CD4-positive, alpha-beta T cell treated with Interleukin-17A for 1 hour (primary cell): Measurements from ENCODE around the gene BZW2.
"Not testable (repeated sequence)": the region's sequence is repeated elsewhere in the genome, so short reads cannot be mapped to it uniquely, and the experiment has no call there.

Experiments used
- DNase-seq: peaks from one replicate; pipeline ENCODE4 v3.0.0-alpha.2; 2020

BZW2 gene

DNA sequence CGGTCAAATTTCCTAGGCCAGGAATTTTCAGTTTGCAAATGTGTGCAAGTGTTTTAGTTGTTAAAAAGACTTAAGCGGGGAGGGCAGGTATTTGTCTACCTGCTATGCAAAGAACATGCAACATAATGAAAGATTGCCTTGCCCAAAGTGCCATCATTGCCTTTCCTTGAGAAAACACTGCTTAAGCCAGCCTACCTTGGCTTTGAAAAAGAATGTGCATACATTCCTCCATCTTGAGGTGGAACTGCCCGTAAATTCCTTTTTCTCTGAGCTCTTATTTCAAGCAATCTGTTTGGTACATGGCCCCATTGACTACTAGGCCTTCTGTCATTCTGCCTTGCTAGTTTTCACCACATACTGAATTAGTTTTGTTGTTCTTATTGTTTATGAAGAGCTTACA is 29.3 kb downstream of the BZW2 start:
- DNase-seq, result no peak

GRCh38 chr7:16677978-16678494 is 32.1 kb downstream of the BZW2 start:
- DNase-seq, result no peak

- DNase-seq, result not testable (repeated sequence)
These were observed 32.9 kb downstream of the BZW2 start for GRCh38 chr7:16678645-16679566.

DNA sequence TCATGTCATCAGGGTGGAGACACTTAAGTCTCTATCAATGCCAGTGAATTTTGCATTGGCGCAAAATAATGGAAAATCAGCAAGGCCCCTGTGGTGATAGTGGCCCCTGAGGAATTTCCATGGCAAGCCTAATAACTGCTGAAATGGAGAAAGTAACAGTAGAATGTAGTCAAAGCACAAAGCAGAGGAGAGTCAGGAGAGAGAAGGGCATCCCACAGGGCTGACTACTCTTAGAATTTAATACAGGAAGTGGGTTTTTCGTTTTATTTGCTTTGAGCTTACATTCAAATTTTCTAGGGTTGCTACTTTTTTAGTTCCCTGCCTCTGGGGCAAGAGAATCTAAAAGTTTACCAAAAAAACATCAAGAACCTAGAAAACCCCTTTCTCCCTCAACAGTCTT is 39.0 kb downstream of the BZW2 start:
- peak; percentile 5 for DNase-seq

DNA sequence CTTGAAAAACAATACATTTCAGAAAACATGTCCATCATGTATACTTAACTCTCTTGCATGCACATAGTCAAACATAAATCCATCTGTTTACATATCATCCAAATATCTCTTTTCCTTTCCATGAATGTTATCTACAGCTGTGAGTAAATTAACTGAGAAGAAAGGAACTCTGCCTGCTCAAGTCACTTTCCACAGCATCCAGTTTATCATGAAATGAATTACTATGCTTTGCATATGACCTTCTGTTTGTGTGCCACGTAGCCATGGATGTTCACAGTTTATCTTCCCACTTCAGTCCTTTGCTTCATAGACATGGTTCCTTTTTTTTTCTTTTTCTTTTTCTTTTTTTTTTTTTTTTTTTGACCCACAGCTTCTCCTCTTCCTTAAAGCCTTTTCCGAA is 39.6 kb downstream of the BZW2 start:
- DNase-seq, result no peak

GRCh38 chr7:16688249-16688648 is 42.3 kb downstream of the BZW2 start:
- DNase-seq, result no peak

DNA sequence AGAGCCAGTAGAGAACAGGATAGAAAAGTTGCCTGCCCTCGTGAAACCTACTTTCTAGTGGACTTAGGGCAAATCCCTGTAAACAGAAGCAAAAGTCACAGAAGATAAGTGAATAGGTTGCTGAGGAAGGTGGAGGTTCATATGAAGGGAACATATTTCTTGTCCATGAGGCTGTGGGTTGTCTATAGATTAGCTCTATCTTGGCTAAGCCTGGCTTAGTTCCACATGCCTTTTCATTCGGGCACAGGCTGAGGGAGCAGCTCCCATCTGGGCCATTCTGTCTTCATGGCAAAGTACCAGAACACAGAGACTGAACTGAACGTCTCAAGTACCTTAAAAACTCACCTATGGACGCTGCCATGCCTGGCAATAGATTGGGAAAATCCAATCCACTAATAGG is 45.3 kb downstream of the BZW2 start:
- no peak for DNase-seq

GRCh38 chr7:16693601-16694318 is 47.8 kb downstream of the BZW2 start:
- no peak for DNase-seq

DNA sequence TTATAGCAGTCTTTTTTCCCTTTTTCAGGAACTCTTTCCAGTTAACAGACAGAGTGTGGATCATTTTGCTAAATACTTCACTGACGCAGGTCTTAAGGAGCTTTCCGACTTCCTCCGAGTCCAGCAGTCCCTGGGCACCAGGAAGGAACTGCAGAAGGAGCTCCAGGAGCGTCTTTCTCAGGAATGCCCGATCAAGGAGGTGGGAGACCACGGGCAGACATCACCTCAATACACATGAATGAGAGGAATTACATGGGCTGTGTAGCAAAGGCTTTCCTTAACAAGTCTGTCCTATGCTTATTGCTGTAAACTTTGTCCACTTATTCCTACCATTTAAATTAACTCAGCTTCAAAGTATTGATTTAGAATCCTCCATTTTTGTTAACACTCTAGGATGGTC is 48.8 kb downstream of the BZW2 start:
- DNase-seq, result no peak

DNA sequence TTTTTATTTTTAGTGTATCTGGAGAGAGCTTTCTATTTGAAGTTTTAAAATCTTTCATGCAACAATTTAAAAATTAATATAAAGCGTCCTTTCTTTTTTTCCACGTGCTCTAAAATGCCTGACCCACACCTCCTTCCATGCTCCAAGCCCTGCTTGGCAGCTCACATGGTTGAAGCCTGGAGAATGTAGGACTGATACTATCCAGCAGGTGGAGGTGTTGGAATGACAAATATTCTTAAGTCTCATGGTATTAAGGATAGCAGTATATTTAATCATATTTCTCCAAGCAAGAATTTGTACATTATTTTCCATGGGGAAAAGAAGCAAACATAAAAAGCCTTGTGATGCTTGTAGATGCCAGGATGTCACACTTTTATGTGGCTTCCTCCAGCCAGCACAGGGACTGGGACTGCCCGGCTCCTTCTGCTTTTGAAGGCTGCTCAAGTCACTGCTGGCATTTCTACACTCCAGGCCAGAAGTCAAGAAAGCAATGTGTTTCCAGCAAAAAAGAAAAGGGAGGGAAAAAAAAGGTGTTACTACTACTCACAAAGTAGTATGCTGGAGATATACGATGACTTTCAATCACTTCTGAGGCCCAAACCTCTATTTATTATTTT is 49.7 kb downstream of the BZW2 start:
- no peak for DNase-seq

DNA sequence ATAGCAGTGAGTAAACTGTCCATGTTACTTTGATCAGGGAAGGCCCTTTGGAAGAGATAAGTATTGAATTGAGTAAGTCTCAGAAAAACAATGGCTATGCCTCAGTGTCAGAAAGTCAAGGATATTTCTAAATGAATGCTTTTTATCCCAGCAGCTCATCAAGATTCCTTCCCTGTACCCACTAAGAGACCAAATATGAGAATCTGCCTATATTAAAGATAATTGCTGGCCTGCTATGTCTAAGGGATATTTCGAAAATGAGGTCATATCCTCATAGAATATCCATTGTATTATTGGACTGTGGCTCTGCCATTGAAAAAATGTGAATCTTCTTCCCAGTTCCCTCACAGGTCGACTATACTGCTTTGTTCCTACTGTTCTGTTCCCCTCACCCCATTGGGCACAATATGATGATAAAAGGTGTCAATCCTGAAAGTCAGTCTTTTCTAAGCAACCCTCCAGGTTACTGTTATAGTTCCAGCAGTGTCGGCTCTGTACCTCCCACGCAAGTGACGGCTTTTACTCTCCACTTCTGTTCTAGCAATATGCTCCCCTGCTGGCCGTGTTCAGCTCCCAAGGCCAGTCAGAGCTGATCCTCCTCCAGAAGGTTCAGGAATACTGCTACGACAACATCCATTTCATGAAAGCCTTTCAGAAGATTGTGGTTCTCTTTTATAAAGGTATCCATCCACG is 51.7 kb downstream of the BZW2 start:
- no peak for DNase-seq

GRCh38 chr7:16698200-16698905 is 52.4 kb downstream of the BZW2 start:
- DNase-seq, result no peak

DNA sequence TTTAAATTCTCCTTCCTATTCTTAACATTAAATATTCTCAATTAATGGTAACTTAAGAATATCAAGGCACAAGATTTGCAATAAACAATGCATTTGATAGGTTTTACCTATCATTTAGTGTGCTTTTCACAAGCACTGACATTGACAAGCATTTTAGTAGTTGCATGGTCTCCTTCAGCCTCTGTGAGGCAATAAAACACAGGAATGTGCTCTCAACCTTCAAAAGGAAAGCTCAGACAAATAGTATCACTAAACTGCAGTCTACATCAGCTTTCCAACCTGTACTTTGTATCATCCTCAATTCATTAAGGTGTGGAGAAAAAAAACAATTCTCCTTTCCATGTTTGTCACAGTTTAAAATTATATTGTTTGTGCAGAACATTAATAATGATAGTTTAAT is 56.5 kb downstream of the BZW2 start:
- no peak for DNase-seq

DNA sequence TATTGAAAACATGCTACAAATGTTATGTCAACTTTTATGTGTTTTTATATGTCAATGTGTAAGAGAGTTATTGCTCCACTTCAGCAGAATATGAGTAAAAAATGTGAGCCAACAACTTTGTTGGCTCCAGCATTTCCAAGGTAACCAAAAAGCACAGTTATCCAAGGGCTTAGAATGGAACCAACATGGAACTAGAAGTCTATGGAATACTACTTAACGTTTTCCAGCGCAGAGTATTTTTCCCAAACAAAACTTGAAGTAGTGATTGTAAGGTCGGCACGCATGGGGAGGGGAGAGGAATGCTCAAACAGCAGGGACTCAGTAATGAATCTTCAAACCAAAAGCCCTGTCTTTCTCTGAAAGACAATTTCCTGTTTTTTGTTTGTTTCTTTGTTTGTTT is 62.5 kb downstream of the BZW2 start:
- no peak for DNase-seq

DNA sequence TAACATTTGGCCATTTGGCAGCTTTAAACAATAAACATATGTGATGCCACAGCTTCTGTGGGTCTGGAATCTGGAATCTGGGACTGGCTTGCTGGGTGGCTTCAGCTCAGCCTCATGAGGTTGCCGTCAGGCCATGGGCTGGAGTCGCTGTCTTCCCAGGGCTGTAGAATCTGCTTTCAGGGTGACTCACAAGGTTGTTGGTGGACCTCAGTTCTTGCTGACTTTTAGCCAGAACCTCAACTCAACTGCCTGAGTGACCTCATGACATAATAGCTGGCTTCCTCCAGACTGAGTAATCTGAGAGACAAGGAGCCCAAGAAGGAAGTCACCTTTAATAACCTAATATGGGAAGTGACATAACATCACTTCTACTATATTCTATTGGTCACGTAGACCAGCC is 63.0 kb downstream of the BZW2 start:
- DNase-seq, result no peak

DNA sequence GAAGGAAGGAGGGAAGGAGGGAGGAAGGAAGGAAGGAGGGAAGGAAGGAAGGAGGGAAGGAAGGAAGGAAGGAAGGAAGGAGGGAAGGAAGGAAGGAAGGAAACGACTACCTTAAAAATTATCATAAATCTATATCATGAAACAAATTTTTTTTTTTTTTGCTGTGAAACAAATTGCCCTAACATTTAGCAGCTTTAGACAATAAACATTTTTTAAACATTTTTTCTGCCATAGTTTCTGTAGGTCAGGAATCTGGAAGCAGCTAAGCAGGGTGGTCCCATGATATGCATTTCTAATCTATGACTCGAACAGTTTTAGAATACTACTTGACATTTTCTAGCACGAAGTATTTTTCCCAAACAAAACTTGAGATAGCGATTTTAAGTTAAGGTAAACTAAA is 64.7 kb downstream of the BZW2 start:
- no peak for DNase-seq

DNA sequence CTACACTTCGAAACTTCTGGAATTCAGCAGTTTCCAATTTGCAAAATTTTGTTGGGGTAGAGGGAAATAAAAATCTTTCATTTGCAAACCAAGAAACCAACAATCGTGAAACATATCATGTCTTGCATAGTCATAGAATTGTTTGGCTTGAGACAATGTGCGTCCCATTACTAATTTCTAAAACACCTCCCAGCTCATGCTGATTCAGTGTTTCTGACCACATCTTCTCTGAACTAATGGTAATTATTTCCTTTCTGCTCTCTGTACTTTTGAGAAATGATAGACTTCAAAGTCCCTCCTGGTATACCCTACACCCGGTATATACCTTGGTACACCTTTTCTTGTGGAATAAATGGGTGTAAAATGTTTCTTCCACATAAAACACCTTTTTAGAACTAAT is 65.7 kb downstream of the BZW2 start:
- DNase-seq, result no peak

DNA sequence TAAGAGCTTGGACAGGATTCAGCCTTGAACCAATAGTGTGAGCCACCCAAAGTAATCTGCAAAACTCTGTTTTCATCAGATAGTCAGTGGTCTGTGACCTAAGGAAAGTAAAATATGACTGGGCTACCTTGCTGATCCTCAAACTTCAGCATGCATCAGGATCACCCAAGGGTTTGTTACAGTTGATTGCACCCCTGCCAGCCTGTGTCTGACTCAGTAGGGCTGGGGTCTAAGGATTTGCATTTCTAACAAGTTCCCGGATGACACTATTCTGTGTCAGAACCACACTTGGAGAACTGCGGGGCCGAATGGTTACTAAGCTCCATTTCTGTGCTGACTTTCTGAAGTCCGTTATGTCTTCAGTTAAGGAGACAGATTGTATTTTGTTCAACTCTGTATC is 66.9 kb downstream of the BZW2 start:
- no peak for DNase-seq

DNA sequence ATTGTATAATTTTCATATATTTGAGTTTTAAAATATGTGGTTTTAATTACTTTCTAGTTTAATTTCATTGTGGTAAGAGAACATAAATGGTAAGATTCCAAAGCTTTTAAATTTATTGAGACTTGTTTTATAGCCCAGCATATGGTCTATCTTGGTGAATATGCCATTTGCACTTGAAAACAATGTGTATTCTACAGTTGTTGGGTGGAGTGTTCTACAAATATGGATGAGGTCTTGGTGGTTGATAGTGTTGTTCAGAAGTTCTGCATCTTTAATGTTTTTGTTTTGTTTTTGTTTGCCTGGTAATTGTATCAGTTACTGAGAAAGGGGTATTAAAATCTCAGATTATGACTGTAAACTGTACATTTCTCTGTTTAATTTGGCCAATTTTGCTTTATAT is 69.9 kb downstream of the BZW2 start:
- DNase-seq, result no peak

- no peak for DNase-seq
These were observed 72.2 kb downstream of the BZW2 start for GRCh38 chr7:16718111-16718656.

GRCh38 chr7:16719699-16720098 is 73.7 kb downstream of the BZW2 start:
- no peak for DNase-seq

DNA sequence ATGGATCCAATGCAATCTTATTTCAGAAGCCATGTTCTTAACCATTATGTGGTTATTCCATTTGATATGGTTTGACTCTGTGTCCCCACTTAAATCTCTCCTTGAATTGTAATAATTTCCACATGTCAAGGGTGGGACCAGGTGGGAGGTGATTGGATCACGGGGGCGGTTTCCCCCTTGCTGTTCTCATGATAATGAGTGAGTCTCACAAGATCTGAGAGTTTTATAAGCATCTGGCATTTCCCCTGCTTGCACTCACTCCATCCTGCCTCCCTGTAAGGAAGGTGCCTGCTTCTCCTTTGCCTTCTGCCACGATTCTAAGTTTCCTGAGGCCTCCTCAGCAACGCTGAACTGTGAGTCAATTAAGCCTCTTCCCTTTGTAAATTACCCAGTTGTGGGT is 75.6 kb downstream of the BZW2 start:
- no peak for DNase-seq
